Muscle of leg (tissue), 11 donors: ENCODE measurements around the gene DUSP9. TPM values are rescaled to one million over a fixed set of nuclear protein-coding genes. Genes with fewer than 3 reads are reported as not detected.

Experiments
- DNase-seq: peaks from one replicate; pipeline ENCODE4 v3.0.0; 2013
- H3K27ac ChIP-seq: one replicate; pipeline ENCODE4 v1.5.1; 2013; ENCODE audit warnings: mild to moderate bottlenecking, low read length, control low read depth
- H3K27me3 ChIP-seq: one replicate; pipeline ENCODE4 v1.6.1; 2013; ENCODE audit warnings: low read length; ENCODE audit not compliant: control insufficient read depth, insufficient read depth
- H3K36me3 ChIP-seq: one replicate; pipeline ENCODE4 v1.6.1; 2013; ENCODE audit warnings: low read length; ENCODE audit not compliant: control insufficient read depth, insufficient read depth
- H3K4me1 ChIP-seq: one replicate; pipeline ENCODE4 v1.6.1; 2013; ENCODE audit warnings: low read length; ENCODE audit not compliant: control insufficient read depth, insufficient read depth
- H3K4me3 ChIP-seq: one replicate; pipeline ENCODE4 v1.5.1; 2013; ENCODE audit warnings: low read length, control low read depth
- H3K9me3 ChIP-seq: replicated peaks from 2 replicates; pipeline ENCODE4 v1.6.1; 2013; ENCODE audit warnings: low read depth, low read length; ENCODE audit not compliant: control insufficient read depth
- WGBS: methylation state at CpG from one replicate; pipeline ENCODE4 v1.1.5; 2013; ENCODE audit warnings: missing lambda C conversion rate; ENCODE audit not compliant: insufficient coverage; 5-methylcytosine and 5-hydroxymethylcytosine counted together
- polyA plus RNA-seq, 8 donors: library from polyadenylated mRNA; unstranded; fragments of 120-200 nt; gene quantifications; one replicate each; pipeline versions ENCODE4 v1.2.1 to v1.2.3, GENCODE V29; 2013; ENCODE audit warnings: inconsistent platforms in 1 of 8, low replicate concordance in 1 of 8; ENCODE audit not compliant: insufficient read length in 8 of 8, insufficient read depth in 1 of 8
- total RNA-seq: library from RNA; stranded (reverse); fragments of 120-200 nt; gene quantifications from one replicate; pipeline ENCODE4 v1.2.4, GENCODE V29; 2013

The DUSP9 gene
- total and polyA plus RNA-seq, 9 donors, result 0.11 to 0.89 (median 0.36) TPM; not detected in 1

DNA sequence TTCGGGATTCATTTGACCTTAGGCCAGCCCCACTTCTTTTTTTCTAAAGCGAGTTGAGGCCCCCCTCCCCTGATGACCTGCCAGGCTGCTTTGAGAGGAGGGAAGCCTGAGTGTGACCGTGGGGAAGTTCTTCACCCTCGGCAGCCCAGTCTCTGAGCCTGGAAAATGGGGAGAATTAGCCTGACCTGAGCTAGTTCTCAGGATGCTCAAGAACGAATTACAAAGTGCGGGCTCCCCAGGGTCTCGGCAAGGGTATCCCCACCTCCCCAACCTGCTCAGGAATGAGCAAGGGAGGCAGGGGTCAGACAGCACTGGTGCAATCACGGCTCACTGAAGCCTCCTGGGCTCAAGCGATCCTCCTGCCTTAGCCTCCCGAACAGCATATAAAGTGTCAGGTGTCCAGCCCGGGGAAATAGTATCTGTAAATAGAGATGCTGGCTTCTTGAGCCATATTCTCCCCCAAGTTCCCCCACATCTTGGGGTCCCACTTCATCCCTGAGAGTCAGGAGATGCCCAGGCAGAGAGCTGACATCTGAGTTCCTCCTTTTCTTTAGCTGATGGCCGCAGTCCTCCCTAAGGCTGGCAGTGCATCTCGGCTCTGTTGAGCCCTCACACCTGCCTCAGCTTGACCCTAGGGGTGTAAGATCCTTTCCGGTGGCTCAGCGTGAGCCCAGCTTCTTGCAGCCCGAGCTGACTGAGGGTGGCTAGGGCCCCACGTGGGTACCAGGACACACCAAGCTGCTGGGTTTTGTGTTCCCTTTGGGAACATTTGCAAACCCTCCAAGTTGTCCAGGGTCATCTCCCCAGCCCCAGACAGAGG, 1.6 kb downstream of the DUSP9 start:
- WGBS, result 75% methylated on average over 10 of the region's 17 CpGs
- Histone ChIP-seq H3K4me3 (no peak overlapping the region), H3K27ac (no peak overlapping the region), H3K36me3 (no peaks in the 10 kb centered on the region), H3K4me1 (peaks cover 18% of the 10 kb centered on the region), H3K9me3 (no peaks in the 10 kb centered on the region), H3K27me3 (peaks cover 54% of the 10 kb centered on the region)
- no peak for DNase-seq

GRCh38 chrX:153649178-153649914, 2.3 kb downstream of the DUSP9 start:
- no peak for DNase-seq
- H3K4me3 ChIP-seq, result no peak overlapping the region
- WGBS, result 80% methylated on average over 26 of the region's 26 CpGs
- H3K4me1 ChIP-seq, result peaks cover 13% of the 10 kb centered on the region
- H3K27ac ChIP-seq, result no peak overlapping the region
- no peaks in the 10 kb centered on the region for H3K36me3 ChIP-seq
- peaks cover 51% of the 10 kb centered on the region for H3K27me3 ChIP-seq
- no peaks in the 10 kb centered on the region for H3K9me3 ChIP-seq

- Histone ChIP-seq H3K27ac (no peak overlapping the region), H3K4me3 (no peak overlapping the region), H3K36me3 (no peaks in the 10 kb centered on the region), H3K4me1 (peaks cover 9% of the 10 kb centered on the region), H3K27me3 (peaks cover 45% of the 10 kb centered on the region), H3K9me3 (no peaks in the 10 kb centered on the region)
- 69% methylated on average over 26 of the region's 41 CpGs for WGBS
- no peak for DNase-seq
These were observed 3.1 kb downstream of the DUSP9 start for GRCh38 chrX:153649915-153650782.

GRCh38 chrX:153650959-153651358, 4.0 kb downstream of the DUSP9 start:
- no CpG with 5 or more reads among the region's 13 CpGs for WGBS
- Histone ChIP-seq H3K27me3 (peaks cover 37% of the 10 kb centered on the region), H3K9me3 (no peaks in the 10 kb centered on the region), H3K4me3 (no peak overlapping the region), H3K36me3 (no peaks in the 10 kb centered on the region), H3K4me1 (peaks cover 9% of the 10 kb centered on the region), H3K27ac (no peak overlapping the region)
- DNase-seq, result no peak

DNA sequence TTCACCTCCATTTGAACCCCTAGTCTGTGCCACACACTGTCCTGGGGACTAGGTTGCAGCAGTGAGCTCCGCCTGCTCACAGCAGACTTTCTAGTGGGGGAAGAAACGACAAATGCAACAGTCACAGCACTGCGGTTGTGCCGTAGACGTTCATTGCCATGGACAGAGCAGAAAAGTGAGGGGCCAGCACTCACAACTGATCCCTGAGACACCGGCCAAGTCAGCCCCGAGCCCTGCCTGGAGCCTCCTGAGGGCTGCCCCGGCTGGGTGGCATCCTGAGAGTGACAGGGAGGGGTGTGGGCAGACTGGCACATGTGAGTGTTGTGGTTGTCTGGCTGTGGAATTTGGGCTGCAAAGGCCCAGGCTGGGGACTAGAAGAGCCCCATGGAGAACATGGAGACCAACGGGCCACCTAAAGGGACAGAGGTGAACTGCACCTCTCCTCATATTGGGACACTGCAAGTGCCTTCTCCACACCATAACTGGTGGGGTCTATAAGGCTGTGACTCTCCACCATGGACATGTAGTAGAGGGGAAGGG, 4.6 kb downstream of the DUSP9 start:
- Histone ChIP-seq H3K9me3 (no peaks in the 10 kb centered on the region), H3K4me1 (peaks cover 8% of the 10 kb centered on the region), H3K4me3 (no peak overlapping the region), H3K36me3 (no peaks in the 10 kb centered on the region), H3K27ac (no peak overlapping the region), H3K27me3 (peaks cover 31% of the 10 kb centered on the region)
- WGBS, result 83% methylated on average over 9 of the region's 9 CpGs
- no peak for DNase-seq

DNA sequence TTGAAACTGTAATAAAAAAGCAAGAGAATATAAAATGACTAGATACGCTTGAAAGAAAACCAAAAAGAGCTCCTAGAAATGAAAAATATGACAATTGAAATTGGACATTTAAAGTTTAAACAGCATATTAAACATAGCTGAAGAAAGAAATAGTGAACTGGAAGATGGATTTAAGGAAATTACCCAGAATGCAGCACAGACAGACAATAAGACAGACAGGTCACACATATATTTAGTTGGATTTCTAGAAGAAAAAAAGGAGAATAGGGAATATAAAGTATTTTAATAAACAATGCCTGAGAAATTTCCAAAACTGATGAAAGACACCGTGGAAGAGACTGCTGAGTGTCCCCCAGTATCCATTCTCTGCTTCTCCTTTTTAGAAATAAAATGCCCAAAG, 6.6 kb downstream of the DUSP9 start:
- WGBS, result no CpG with 5 or more reads among the region's 2 CpGs
- H3K27me3 ChIP-seq, result peaks cover 16% of the 10 kb centered on the region
- H3K4me3 ChIP-seq, result no peak overlapping the region
- no peak for DNase-seq
- H3K36me3 ChIP-seq, result no peaks in the 10 kb centered on the region
- H3K9me3 ChIP-seq, result no peaks in the 10 kb centered on the region
- no peak overlapping the region for H3K27ac ChIP-seq
- H3K4me1 ChIP-seq, result no peaks in the 10 kb centered on the region

DNA sequence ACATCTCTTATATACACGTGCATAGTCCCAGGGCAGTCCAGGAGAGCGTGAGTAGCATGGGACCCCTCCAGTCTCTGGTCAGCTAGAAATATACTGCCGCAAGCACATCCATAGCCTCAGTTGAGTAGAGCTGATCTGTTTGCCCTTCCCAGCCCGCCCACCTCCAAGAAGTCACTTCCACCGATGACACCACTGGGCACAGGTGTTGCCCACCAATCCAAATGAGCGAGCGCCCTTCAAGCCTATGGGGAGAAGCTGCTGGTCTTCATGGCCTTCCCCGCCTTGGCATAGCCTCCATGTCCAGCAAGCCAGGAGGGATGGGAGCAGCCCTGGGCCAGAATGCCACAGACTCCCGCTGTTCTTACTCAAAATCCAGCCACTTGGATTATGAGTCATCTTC, 10.2 kb downstream of the DUSP9 start:
- H3K4me1 ChIP-seq, result no peaks in the 10 kb centered on the region
- no peaks in the 10 kb centered on the region for H3K9me3 ChIP-seq
- peaks cover 10% of the 10 kb centered on the region for H3K27me3 ChIP-seq
- H3K27ac ChIP-seq, result no peak overlapping the region
- H3K4me3 ChIP-seq, result no peak overlapping the region
- H3K36me3 ChIP-seq, result no peaks in the 10 kb centered on the region
- WGBS, result 84% methylated on average over 9 of the region's 9 CpGs
- DNase-seq, result no peak

GRCh38 chrX:153659268-153659667, 12.3 kb downstream of the DUSP9 start:
- H3K27me3 ChIP-seq, result peaks cover 18% of the 10 kb centered on the region
- 100% methylated on average over 1 of the region's 3 CpGs for WGBS
- no peak for DNase-seq
- no peaks in the 10 kb centered on the region for H3K36me3 ChIP-seq
- H3K4me1 ChIP-seq, result no peaks in the 10 kb centered on the region
- no peak overlapping the region for H3K27ac ChIP-seq
- H3K4me3 ChIP-seq, result no peak overlapping the region
- no peaks in the 10 kb centered on the region for H3K9me3 ChIP-seq

DNA sequence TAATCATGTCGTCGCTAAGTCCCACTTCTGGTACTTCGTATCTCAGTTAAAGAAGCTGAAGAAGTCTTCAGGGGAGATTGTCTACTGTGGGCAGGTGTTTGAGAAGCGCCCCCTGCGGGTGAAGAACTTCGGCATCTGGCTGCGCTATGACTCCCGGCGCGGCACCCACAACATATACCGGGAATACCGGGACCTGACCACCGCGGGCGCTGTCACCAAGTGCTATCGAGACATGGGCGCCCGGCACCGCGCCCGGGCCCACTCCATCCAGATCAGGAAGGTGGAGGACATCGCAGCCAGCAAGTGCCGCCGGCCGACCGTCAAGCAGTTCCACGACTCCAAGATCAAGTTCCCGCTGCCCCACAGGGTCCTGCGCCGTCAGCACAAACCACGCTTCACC, 15.3 kb downstream of the DUSP9 start:
- no peaks in the 10 kb centered on the region for H3K36me3 ChIP-seq
- no peaks in the 10 kb centered on the region for H3K9me3 ChIP-seq
- peaks cover 27% of the 10 kb centered on the region for H3K27me3 ChIP-seq
- 15% methylated on average over 23 of the region's 31 CpGs for WGBS
- no peak overlapping the region for H3K27ac ChIP-seq
- no peak for DNase-seq
- no peaks in the 10 kb centered on the region for H3K4me1 ChIP-seq
- no peak overlapping the region for H3K4me3 ChIP-seq
